Measurements from ENCODE around the gene NPM1. TPM values are rescaled to one million over a fixed set of nuclear protein-coding genes. Genes with fewer than 3 reads are reported as not detected.
"Not testable (repeated sequence)": the region's sequence is repeated elsewhere in the genome, so short reads cannot be mapped to it uniquely, and the experiment has no call there.

The NPM1 gene
- total RNA-seq, 1 experiment from 2014 or later = 1,223 TPM

GRCh38 chr5:171386006-171386671 lies 1.5 kb upstream of the NPM1 start:
- no peak for DNase-seq (ENCODE audit: low read depth)

GRCh38 chr5:171386861-171387344 lies 746 bp upstream of the NPM1 start:
- no peak for DNase-seq (ENCODE audit: low read depth)

- peak; percentile 73 for DNase-seq (ENCODE audit: low read depth)
Measured at GRCh38 chr5:171387970-171388815, 544 bp downstream of the NPM1 start.

GRCh38 chr5:171388816-171389168 lies 1.1 kb downstream of the NPM1 start:
- DNase-seq (ENCODE audit: low read depth) = no peak

- no peak for DNase-seq (ENCODE audit: low read depth)
Measured at GRCh38 chr5:171390883-171391677, 3.4 kb downstream of the NPM1 start.

GRCh38 chr5:171391996-171392577 lies 4.4 kb downstream of the NPM1 start:
- no peak for DNase-seq (ENCODE audit: low read depth)

- DNase-seq (ENCODE audit: low read depth) = no peak
Measured at GRCh38 chr5:171392585-171393159, 5.0 kb downstream of the NPM1 start.

GRCh38 chr5:171395042-171395441 lies 7.4 kb downstream of the NPM1 start:
- DNase-seq (ENCODE audit: low read depth) = no peak

- not testable (repeated sequence) for DNase-seq (ENCODE audit: low read depth)
Measured at GRCh38 chr5:171396583-171396982, 8.9 kb downstream of the NPM1 start.

- no peak for DNase-seq (ENCODE audit: low read depth)
Measured at GRCh38 chr5:171397190-171397589, 9.5 kb downstream of the NPM1 start.

- DNase-seq (ENCODE audit: low read depth) = no peak
Measured at GRCh38 chr5:171397599-171397998, 9.9 kb downstream of the NPM1 start.

- DNase-seq (ENCODE audit: low read depth) = not testable (repeated sequence)
Measured at GRCh38 chr5:171398660-171399059, 11.0 kb downstream of the NPM1 start.

GRCh38 chr5:171400169-171400568 lies 12.5 kb downstream of the NPM1 start:
- DNase-seq (ENCODE audit: low read depth) = no peak

- DNase-seq (ENCODE audit: low read depth) = no peak
Measured at GRCh38 chr5:171401167-171401947, 13.7 kb downstream of the NPM1 start.

- DNase-seq (ENCODE audit: low read depth) = not testable (repeated sequence)
Measured at GRCh38 chr5:171402751-171403150, 15.1 kb downstream of the NPM1 start.

GRCh38 chr5:171405615-171406014 lies 18.0 kb downstream of the NPM1 start:
- DNase-seq (ENCODE audit: low read depth) = no peak

GRCh38 chr5:171407234-171407633 lies 19.6 kb downstream of the NPM1 start:
- DNase-seq (ENCODE audit: low read depth) = no peak

GRCh38 chr5:171409164-171410136 lies 21.8 kb downstream of the NPM1 start:
- no peak for DNase-seq (ENCODE audit: low read depth)

- DNase-seq (ENCODE audit: low read depth) = no peak
Measured at GRCh38 chr5:171410181-171410580, 22.5 kb downstream of the NPM1 start.

All from M059J (cell line).